Muscle of leg (tissue), 11 donors: ENCODE results near the gene SLC22A3. TPM values are rescaled to one million over a fixed set of nuclear protein-coding genes. Genes with fewer than 3 reads are reported as not detected.
"Not testable (repeated sequence)": the region's sequence is repeated elsewhere in the genome, so short reads cannot be mapped to it uniquely, and the experiment has no call there.

Source experiments
- DNase-seq: peaks from one replicate; pipeline ENCODE4 v3.0.0; 2013
- H3K27ac ChIP-seq: one replicate; pipeline ENCODE4 v1.5.1; 2013; ENCODE audit warnings: mild to moderate bottlenecking, low read length, control low read depth
- H3K27me3 ChIP-seq: one replicate; pipeline ENCODE4 v1.6.1; 2013; ENCODE audit warnings: low read length; ENCODE audit not compliant: control insufficient read depth, insufficient read depth
- H3K36me3 ChIP-seq: one replicate; pipeline ENCODE4 v1.6.1; 2013; ENCODE audit warnings: low read length; ENCODE audit not compliant: control insufficient read depth, insufficient read depth
- H3K4me1 ChIP-seq: one replicate; pipeline ENCODE4 v1.6.1; 2013; ENCODE audit warnings: low read length; ENCODE audit not compliant: control insufficient read depth, insufficient read depth
- H3K4me3 ChIP-seq: one replicate; pipeline ENCODE4 v1.5.1; 2013; ENCODE audit warnings: low read length, control low read depth
- H3K9me3 ChIP-seq: replicated peaks from 2 replicates; pipeline ENCODE4 v1.6.1; 2013; ENCODE audit warnings: low read depth, low read length; ENCODE audit not compliant: control insufficient read depth
- WGBS: methylation state at CpG from one replicate; pipeline ENCODE4 v1.1.5; 2013; ENCODE audit warnings: missing lambda C conversion rate; ENCODE audit not compliant: insufficient coverage; 5-methylcytosine and 5-hydroxymethylcytosine counted together
- polyA plus RNA-seq, 8 donors: library from polyadenylated mRNA; unstranded; fragments of 120-200 nt; gene quantifications; one replicate each; pipeline versions ENCODE4 v1.2.1 to v1.2.3, GENCODE V29; 2013; ENCODE audit warnings: inconsistent platforms in 1 of 8, low replicate concordance in 1 of 8; ENCODE audit not compliant: insufficient read length in 8 of 8, insufficient read depth in 1 of 8
- total RNA-seq: library from RNA; stranded (reverse); fragments of 120-200 nt; gene quantifications from one replicate; pipeline ENCODE4 v1.2.4, GENCODE V29; 2013

Gene SLC22A3
- total and polyA plus RNA-seq, 9 donors, result 7.7 to 13.9 (median 9.6) TPM

GRCh38 chr6:160469153-160469552 is 121.0 kb downstream of the SLC22A3 start:
- Histone ChIP-seq H3K4me3 (no peak overlapping the region), H3K27ac (no peak overlapping the region), H3K9me3 (no peaks in the 10 kb centered on the region), H3K4me1 (no peaks in the 10 kb centered on the region), H3K36me3 (no peaks in the 10 kb centered on the region), H3K27me3 (no peaks in the 10 kb centered on the region)
- 64% methylated on average over 2 of the region's 2 CpGs for WGBS
- no peak for DNase-seq

GRCh38 chr6:160476056-160476455 is 127.9 kb downstream of the SLC22A3 start:
- not testable (repeated sequence) for DNase-seq, H3K4me1 ChIP-seq, H3K4me3 ChIP-seq, H3K27ac ChIP-seq, H3K27me3 ChIP-seq, H3K9me3 ChIP-seq, H3K36me3 ChIP-seq
- no CpG with 5 or more reads among the region's 4 CpGs for WGBS

GRCh38 chr6:160477072-160477471 is 128.9 kb downstream of the SLC22A3 start:
- H3K27ac ChIP-seq, H3K9me3 ChIP-seq, H3K36me3 ChIP-seq, H3K27me3 ChIP-seq, DNase-seq, H3K4me3 ChIP-seq, H3K4me1 ChIP-seq: not testable (repeated sequence)
- WGBS, result 92% methylated on average over 2 of the region's 4 CpGs

- no peaks in the 10 kb centered on the region for H3K27me3 ChIP-seq
- DNase-seq, result no peak
- 90% methylated on average over 4 of the region's 8 CpGs for WGBS
- H3K9me3 ChIP-seq, result no peaks in the 10 kb centered on the region
- H3K36me3 ChIP-seq, result no peaks in the 10 kb centered on the region
- H3K4me1 ChIP-seq, result no peaks in the 10 kb centered on the region
- H3K4me3 ChIP-seq, result no peak overlapping the region
- H3K27ac ChIP-seq, result no peak overlapping the region
Measured at GRCh38 chr6:160477901-160478300, 129.7 kb downstream of the SLC22A3 start.

GRCh38 chr6:160487116-160487515 is 138.9 kb downstream of the SLC22A3 start:
- Histone ChIP-seq H3K4me1 (no peaks in the 10 kb centered on the region), H3K36me3 (no peaks in the 10 kb centered on the region), H3K27ac (no peak overlapping the region), H3K4me3 (no peak overlapping the region), H3K9me3 (no peaks in the 10 kb centered on the region), H3K27me3 (no peaks in the 10 kb centered on the region)
- no peak for DNase-seq
- WGBS, result 88% methylated on average over 9 of the region's 11 CpGs

- Histone ChIP-seq H3K27me3 (no peaks in the 10 kb centered on the region), H3K4me1 (no peaks in the 10 kb centered on the region), H3K36me3 (no peaks in the 10 kb centered on the region), H3K9me3 (no peaks in the 10 kb centered on the region), H3K27ac (no peak overlapping the region), H3K4me3 (no peak overlapping the region)
- DNase-seq, result no peak
- WGBS, result no CpG with 5 or more reads among the region's 1 CpG
Measured at GRCh38 chr6:160489091-160489490, 140.9 kb downstream of the SLC22A3 start.

GRCh38 chr6:160494576-160494975 is 146.4 kb downstream of the SLC22A3 start:
- WGBS, result no CpG with 5 or more reads among the region's 3 CpGs
- DNase-seq, result no peak
- no peaks in the 10 kb centered on the region for H3K4me1 ChIP-seq
- H3K9me3 ChIP-seq, result no peaks in the 10 kb centered on the region
- H3K27me3 ChIP-seq, result no peaks in the 10 kb centered on the region
- no peak overlapping the region for H3K4me3 ChIP-seq
- H3K36me3 ChIP-seq, result no peaks in the 10 kb centered on the region
- H3K27ac ChIP-seq, result no peak overlapping the region

GRCh38 chr6:160500639-160501038 is 152.5 kb downstream of the SLC22A3 start:
- Histone ChIP-seq H3K27ac (no peak overlapping the region), H3K4me3 (no peak overlapping the region), H3K27me3 (no peaks in the 10 kb centered on the region), H3K36me3 (no peaks in the 10 kb centered on the region), H3K4me1 (no peaks in the 10 kb centered on the region), H3K9me3 (peaks cover 14% of the 10 kb centered on the region)
- no peak for DNase-seq
- WGBS, result no CpG with 5 or more reads among the region's 4 CpGs

Other genes starting within 250 kb of the SLC22A3 start
- gene SLC22A1, start 226.6 kb upstream of the SLC22A3 start, total RNA-seq, result 1.2 TPM
- gene SLC22A1, start 226.6 kb upstream of the SLC22A3 start, polyA plus RNA-seq, result 1 to 10 TPM in 1 of 8 donors, under 1 TPM in 7; 0.13 to 1.2 (median 0.50) TPM
- 0.04 TPM for gene SLC22A2, start 89.6 kb upstream of the SLC22A3 start, total RNA-seq
- gene SLC22A2, start 89.6 kb upstream of the SLC22A3 start, polyA plus RNA-seq, result under 1 TPM in 5 of 8 donors, not detected in 3; 0.07 to 0.32 (median 0.12) TPM